GM12801 (cell line): Measurements from ENCODE around the gene ACAD10.

Experiments
- CTCF ChIP-seq: IDR thresholded peaks from one replicate; pipeline ENCODE4 v1.5.1; 2011; ENCODE audit warnings: control low read depth; ENCODE audit not compliant: insufficient read length; ENCODE audit errors: extremely low read depth

Gene ACAD10

DNA sequence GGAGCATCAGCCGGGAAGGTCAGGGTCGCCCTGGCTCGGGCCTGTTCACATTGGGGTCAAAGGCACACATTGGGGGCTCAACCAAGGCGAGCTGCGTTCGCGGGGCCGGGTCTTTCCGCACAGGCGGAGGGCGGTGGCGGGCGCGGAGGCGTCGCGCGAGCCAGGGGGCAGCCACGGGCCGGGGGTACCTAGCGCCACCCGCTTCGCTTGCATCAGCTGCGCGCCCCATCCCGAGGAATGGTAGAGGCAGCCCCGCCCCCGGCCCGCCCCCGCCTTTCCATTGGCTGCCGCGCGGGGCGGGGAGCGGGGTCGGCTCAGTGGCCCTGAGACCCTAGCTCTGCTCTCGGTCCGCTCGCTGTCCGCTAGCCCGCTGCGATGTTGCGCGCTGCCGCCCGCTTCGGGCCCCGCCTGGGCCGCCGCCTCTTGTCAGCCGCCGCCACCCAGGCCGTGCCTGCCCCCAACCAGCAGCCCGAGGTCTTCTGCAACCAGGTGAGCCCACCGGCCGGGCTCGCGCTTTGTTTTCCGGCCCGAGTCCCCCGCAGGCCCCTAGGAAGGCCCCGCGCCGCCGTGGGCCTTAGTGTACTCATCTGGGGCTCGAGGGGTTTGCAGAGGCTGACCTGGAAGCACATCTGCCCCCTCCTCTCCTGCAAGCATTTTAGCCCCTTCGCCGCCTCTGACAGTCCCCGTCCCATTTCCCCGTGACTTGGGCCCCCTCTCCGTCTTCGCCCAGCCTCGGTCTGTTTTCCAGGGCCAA is 80.9 kb downstream of the ACAD10 start, which contains the start of gene ALDH2:
TSS of gene ALDH2 (plus strand) at position 326 of the 754 bp plus-strand sequence. CDS start at position 376, 50 bp downstream.
- TF ChIP-seq CTCF, result no peak

DNA sequence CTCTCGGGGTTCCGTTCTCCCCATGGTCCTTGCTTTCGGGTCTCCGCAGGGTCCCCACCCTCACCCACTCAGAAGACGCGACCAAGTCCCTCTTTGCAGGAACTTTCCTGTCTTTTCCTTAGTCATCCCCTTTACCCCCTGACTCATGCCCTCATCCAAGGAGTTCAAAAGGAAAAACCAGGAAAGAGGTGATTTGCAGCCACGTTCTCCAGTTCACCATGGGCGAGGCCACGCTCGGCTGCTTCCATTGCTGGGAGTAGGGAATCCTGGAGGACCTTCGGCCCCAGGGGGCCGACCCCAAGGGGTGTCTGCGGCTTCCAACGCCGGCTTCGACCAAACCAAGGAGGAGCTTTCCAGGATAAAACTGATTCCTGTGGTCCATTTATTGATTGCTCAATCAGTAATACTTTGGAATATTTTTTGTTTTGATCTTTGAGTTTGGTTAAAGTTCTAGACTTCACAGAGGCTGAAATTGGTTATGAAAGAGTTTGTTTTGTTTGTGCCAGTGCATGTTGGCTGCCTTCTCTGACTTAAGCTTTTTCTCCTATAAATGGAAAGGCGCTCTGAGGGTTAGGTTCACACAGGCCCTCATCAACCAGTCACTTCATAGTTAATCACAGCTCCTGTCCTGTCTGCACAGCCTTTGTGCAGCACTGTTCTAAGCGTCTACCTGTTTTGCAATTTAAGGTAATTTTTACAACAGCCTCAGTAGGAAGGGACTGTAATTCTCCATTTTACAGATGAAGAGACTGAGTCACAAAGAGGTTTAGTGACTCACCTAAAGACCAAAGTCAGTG is 81.7 kb downstream of the ACAD10 start:
- no peak for TF ChIP-seq CTCF

DNA sequence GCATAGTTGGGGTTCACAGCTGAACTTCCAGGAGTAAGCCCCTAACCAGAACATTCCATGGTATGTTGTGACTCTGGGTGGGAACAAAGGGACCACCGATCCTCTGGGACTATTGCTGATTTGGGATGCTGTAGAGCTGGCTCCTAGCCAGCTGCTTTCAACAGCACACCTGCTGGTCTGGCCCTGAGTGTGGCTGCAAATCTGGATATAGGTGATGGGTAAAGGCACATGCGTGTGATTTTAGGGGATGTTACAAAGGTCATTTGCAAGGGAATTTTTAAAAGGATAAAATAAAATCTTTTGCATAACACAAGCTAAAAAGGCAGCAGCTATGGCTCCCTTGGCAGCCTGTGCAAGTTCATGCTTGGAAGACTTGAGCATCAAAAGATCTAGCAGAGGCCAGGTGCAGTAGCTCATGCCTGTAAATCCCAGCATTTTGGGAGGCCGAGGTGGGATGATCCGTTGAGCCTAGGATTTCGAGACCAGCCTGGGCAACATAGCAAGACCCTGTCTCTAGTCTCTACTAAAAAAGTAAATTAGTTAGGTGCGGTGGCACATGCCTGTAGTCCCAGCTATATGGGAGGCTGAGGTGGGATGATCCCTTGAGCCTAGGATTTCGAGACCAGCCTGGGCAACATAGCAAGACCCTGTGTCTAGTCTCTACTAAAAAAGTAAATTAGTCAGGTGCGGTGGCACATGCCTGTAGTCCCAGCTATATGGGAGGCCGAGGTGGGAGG is 82.5 kb downstream of the ACAD10 start:
- TF ChIP-seq CTCF, result no peak

DNA sequence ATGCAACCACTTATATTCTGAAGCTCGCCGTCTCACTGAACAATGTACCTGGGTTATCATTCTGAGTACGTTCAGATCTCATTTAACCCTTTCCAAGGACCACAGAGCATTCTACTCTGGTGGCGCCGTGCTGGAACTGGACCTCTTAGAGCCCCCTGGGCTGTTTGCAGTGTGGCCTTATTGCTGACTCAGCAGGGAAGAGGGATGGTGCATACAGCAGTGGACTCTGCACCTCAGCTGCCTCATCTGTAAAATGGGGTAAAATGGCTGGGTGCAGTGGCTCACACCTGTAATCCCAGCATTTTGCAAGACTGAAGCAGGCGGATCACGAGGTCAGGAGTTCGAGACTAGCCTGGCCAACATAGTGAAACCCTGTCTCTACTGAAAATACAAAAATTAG is 83.7 kb downstream of the ACAD10 start:
- TF ChIP-seq CTCF, result no peak

- no peak for TF ChIP-seq CTCF
Observed at GRCh38 chr12:111773801-111774551, 88.1 kb downstream of the ACAD10 start.

DNA sequence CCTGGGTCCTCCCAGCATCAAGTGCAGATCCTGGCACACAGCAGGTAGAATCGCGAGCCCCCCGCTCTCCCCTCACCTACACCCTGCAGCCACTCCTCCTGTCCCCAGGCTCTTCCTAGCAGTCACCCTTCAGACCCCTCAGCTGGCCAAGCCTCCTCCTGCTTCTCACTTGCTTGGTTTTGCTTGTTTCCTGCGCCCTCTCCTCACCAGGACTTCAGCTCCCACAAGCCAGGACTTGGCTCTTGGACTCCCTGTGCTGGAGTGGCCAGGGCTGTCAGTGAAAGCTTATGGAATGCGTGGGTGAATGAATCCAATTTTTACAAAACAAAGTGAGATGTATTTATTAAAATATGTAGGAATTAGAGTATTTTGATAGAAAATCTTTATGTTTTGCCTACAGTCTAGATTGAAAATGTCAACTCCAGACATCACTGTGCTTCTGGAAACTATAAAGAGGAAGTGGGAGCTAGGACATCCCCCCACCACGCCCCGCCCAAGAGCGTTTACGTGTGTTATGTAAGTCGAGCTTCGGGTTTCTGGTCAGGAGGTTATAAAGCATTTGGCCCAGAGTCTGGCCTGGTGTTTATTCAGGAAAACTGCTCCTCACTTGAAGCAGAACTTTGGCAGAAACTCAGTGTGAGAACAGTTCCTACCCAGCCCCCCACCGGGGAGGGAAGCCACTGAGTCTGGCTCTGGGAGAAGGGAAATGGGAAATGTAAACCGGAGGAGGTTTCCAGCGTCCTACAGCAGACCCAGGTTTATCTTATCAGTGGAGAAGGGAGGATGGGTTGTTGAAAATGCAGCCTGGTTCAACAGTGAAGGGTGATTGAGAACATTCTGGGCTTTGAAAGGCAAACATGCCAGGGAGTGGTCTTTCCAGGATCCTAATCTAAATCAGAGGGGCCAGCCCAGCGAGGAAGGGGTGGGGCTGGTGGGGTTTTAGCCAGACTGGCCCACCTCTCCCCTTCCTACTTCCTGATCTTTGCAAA is 89.6 kb downstream of the ACAD10 start:
- TF ChIP-seq CTCF, result no peak
